AG10803 (cell line): Measurements from ENCODE around the gene COL20A1.

ENCODE experiments used
- DNase-seq: peaks from one replicate; pipeline ENCODE4 v3.0.0; 2010; ENCODE audit warnings: low read depth
- H3K4me3 ChIP-seq: 2 replicates; pipeline ENCODE4 v1.5.1; 2011; ENCODE audit warnings: mild to moderate bottlenecking, low read length, control low read depth
- CTCF ChIP-seq: conservative IDR thresholded peaks from 2 replicates; pipeline ENCODE4 v1.5.1; 2011; ENCODE audit warnings: mild to moderate bottlenecking, low read length, control low read depth, inconsistent platforms

COL20A1 gene

GRCh38 chr20:63254606-63255384 is 38.2 kb upstream of the COL20A1 start:
- DNase-seq, result no peak
- H3K4me3 ChIP-seq, result no peak overlapping the region
- no peak for TF ChIP-seq CTCF

GRCh38 chr20:63255931-63256704 is 36.9 kb upstream of the COL20A1 start:
- TF ChIP-seq CTCF, result no peak
- H3K4me3 ChIP-seq, result no peak overlapping the region
- DNase-seq, result no peak

- H3K4me3 ChIP-seq, result no peak overlapping the region
- TF ChIP-seq CTCF, result no peak
- no peak for DNase-seq
Measured at GRCh38 chr20:63256954-63257353, 36.0 kb upstream of the COL20A1 start.

- no peak for TF ChIP-seq CTCF
- DNase-seq, result no peak
Measured at GRCh38 chr20:63257629-63258028, 35.4 kb upstream of the COL20A1 start.

GRCh38 chr20:63258781-63259180 is 34.2 kb upstream of the COL20A1 start:
- no peak for DNase-seq
- H3K4me3 ChIP-seq, result no peak overlapping the region
- no peak for TF ChIP-seq CTCF

More at GRCh38 chr20:63257629-63258028, 35.4 kb upstream of the COL20A1 start:
- H3K4me3 ChIP-seq, result no peak overlapping the region

- TF ChIP-seq CTCF, result no peak
- no peak for DNase-seq
- H3K4me3 ChIP-seq, result no peak overlapping the region
Measured at GRCh38 chr20:63259734-63260460, 33.1 kb upstream of the COL20A1 start.
